Smooth muscle cell (in vitro differentiated cells): ENCODE results near the gene DEPDC5. TPM values are rescaled to one million over a fixed set of nuclear protein-coding genes. Genes with fewer than 3 reads are reported as not detected.
A peak's percentile ranks its signal among the peaks of the same experiment; 100 is the strongest.

Source experiments
- DNase-seq: peaks from one replicate; lab custom pipeline; 2025; ENCODE audit not compliant: unreplicated experiment; lab: John Stamatoyannopoulos, UW
- H2AFZ ChIP-seq: fragments of 200-600 bp; sonication (generic); 2 replicates; pipeline ENCODE4 v1.6.0; 2016; ENCODE audit warnings: antibody characterized with exemption, low read depth, mild to moderate bottlenecking
- H3F3A ChIP-seq: fragments of 200-600 bp; sonication (generic); 2 replicates; pipeline ENCODE4 v1.6.0; 2017; ENCODE audit warnings: antibody characterized with exemption, low read depth
- H3K27ac ChIP-seq: fragments of 200-600 bp; sonication (generic); 2 replicates; pipeline ENCODE4 v1.5.1; 2016; ENCODE audit warnings: low read depth, mild to moderate bottlenecking
- H3K27me3 ChIP-seq: fragments of 200-600 bp; sonication (generic); 2 replicates; pipeline ENCODE4 v1.6.1; 2016; ENCODE audit warnings: low read depth, mild to moderate bottlenecking
- H3K36me3 ChIP-seq: fragments of 200-600 bp; sonication (generic); 2 replicates; pipeline ENCODE4 v1.5.1; 2016; ENCODE audit warnings: low read depth
- H3K4me1 ChIP-seq: fragments of 200-600 bp; sonication (generic); 2 replicates; pipeline ENCODE4 v1.5.1; 2016; ENCODE audit warnings: low read depth
- H3K4me2 ChIP-seq: fragments of 200-600 bp; sonication (generic); 2 replicates; pipeline ENCODE4 v1.6.0; 2016; ENCODE audit warnings: mild to moderate bottlenecking
- H3K4me3 ChIP-seq: fragments of 200-600 bp; sonication (generic); 2 replicates; pipeline ENCODE4 v1.5.1; 2016; ENCODE audit warnings: mild to moderate bottlenecking
- H3K79me2 ChIP-seq: fragments of 200-600 bp; sonication (generic); 2 replicates; pipeline ENCODE4 v1.6.0; 2016; ENCODE audit warnings: low read depth, mild to moderate bottlenecking
- H3K9ac ChIP-seq: fragments of 200-600 bp; sonication (generic); 2 replicates; pipeline ENCODE4 v1.6.0; 2016; ENCODE audit warnings: low read depth
- H3K9me3 ChIP-seq: fragments of 200-600 bp; sonication (generic); replicated peaks from 2 replicates; pipeline ENCODE4 v1.5.1; 2016; ENCODE audit warnings: low read depth
- H4K20me1 ChIP-seq: fragments of 200-600 bp; sonication (generic); 2 replicates; pipeline ENCODE4 v1.6.0; 2016; ENCODE audit warnings: low read depth
- WGBS: methylation state at CpG from one replicate; pipeline ENCODE4 v1.1.7; 2016; ENCODE audit warnings: low lambda C conversion rate; 5-methylcytosine and 5-hydroxymethylcytosine counted together
- polyA plus RNA-seq: library from polyadenylated mRNA; unstranded; fragments of >200 nt; fragmentation: Nextera tagmentation; extraction: Ambion mirVana; gene quantifications from 2 replicates; pipeline ENCODE4 v1.2.1, GENCODE V29; 2016
- total RNA-seq: library from RNA; depleted of rRNA; stranded (reverse); fragments of >200 nt; gene quantifications from 2 replicates; pipeline ENCODE4 v1.2.3, GENCODE V29; 2014
- TF ChIP-seq, protein P1 (sequence below): fragments of 200-600 bp; sonication (generic); IDR thresholded peaks from 2 replicates; pipeline ENCODE4 v1.5.1; 2017; ENCODE audit warnings: borderline replicate concordance, mild to moderate bottlenecking, antibody characterized with exemption; ENCODE audit not compliant: insufficient read depth, poor library complexity, severe bottlenecking

The DEPDC5 gene
- total and polyA plus RNA-seq, 2 experiments from 2014 or later: 8.5 to 11.6 TPM

DNA sequence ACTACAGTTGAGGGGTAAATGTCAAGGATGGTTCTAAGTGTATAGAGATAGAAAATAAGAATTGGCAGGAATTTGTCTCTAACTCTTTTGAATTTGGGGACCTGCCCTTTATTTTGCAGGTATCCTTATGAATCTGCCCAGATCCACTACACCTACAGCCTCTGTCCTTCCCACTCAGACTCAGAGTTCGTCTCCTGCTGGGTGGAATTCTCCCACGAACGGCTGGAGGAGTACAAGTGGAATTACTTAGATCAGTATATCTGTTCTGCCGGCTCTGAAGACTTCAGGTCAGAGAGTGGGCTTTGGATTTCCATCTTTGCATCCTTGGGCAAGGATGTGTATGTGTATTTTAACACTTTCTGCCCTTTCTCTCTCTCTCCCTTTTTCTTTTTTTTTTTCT is 89.7 kb downstream of the DEPDC5 start:
- 100% methylated on average over 4 of the region's 4 CpGs for WGBS
- H3K79me2 ChIP-seq: no peaks in the 10 kb centered on the region
- no peaks in the 10 kb centered on the region for H3K4me1 ChIP-seq
- no peaks in the 10 kb centered on the region for H3F3A ChIP-seq
- H4K20me1 ChIP-seq: no peaks in the 10 kb centered on the region
- no peak overlapping the region for H3K9ac ChIP-seq
- no peak overlapping the region for H3K4me3 ChIP-seq
- DNase-seq: no peak
- H3K9me3 ChIP-seq: no peaks in the 10 kb centered on the region
- H2AFZ ChIP-seq: no peak overlapping the region
- H3K27ac ChIP-seq: no peak overlapping the region
- no peak overlapping the region for H3K4me2 ChIP-seq
- H3K27me3 ChIP-seq: no peaks in the 10 kb centered on the region
- TF ChIP-seq, protein P1, sequence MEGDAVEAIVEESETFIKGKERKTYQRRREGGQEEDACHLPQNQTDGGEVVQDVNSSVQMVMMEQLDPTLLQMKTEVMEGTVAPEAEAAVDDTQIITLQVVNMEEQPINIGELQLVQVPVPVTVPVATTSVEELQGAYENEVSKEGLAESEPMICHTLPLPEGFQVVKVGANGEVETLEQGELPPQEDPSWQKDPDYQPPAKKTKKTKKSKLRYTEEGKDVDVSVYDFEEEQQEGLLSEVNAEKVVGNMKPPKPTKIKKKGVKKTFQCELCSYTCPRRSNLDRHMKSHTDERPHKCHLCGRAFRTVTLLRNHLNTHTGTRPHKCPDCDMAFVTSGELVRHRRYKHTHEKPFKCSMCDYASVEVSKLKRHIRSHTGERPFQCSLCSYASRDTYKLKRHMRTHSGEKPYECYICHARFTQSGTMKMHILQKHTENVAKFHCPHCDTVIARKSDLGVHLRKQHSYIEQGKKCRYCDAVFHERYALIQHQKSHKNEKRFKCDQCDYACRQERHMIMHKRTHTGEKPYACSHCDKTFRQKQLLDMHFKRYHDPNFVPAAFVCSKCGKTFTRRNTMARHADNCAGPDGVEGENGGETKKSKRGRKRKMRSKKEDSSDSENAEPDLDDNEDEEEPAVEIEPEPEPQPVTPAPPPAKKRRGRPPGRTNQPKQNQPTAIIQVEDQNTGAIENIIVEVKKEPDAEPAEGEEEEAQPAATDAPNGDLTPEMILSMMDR: no peak
- peaks cover 7% of the 10 kb centered on the region for H3K36me3 ChIP-seq

DNA sequence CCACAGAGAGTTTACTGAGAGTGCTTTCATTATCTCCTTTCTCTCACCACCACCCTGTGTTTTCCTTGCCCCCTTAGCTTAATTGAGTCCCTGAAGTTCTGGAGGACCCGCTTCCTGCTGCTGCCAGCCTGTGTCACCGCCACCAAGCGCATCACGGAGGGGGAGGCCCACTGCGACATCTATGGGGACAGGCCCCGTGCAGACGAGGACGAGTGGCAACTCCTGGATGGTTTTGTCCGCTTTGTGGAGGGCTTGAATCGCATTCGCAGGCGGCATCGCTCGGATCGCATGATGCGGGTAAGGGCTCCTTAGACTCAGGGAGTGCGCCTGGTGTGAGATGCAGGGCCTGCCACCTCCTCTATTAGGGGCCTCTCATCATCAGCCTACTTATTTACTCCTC is 91.1 kb downstream of the DEPDC5 start:
- no peak overlapping the region for H3K9ac ChIP-seq
- TF ChIP-seq, protein P1: no peak
- H3K4me1 ChIP-seq: no peaks in the 10 kb centered on the region
- no peak overlapping the region for H2AFZ ChIP-seq
- no peaks in the 10 kb centered on the region for H3K79me2 ChIP-seq
- peaks cover 11% of the 10 kb centered on the region for H3K36me3 ChIP-seq
- no peak overlapping the region for H3K4me3 ChIP-seq
- no peaks in the 10 kb centered on the region for H3K9me3 ChIP-seq
- WGBS: 98% methylated on average over 17 of the region's 17 CpGs
- H3K27me3 ChIP-seq: no peaks in the 10 kb centered on the region
- DNase-seq: no peak
- H3K4me2 ChIP-seq: no peak overlapping the region
- no peaks in the 10 kb centered on the region for H4K20me1 ChIP-seq
- H3F3A ChIP-seq: no peaks in the 10 kb centered on the region
- no peak overlapping the region for H3K27ac ChIP-seq

DNA sequence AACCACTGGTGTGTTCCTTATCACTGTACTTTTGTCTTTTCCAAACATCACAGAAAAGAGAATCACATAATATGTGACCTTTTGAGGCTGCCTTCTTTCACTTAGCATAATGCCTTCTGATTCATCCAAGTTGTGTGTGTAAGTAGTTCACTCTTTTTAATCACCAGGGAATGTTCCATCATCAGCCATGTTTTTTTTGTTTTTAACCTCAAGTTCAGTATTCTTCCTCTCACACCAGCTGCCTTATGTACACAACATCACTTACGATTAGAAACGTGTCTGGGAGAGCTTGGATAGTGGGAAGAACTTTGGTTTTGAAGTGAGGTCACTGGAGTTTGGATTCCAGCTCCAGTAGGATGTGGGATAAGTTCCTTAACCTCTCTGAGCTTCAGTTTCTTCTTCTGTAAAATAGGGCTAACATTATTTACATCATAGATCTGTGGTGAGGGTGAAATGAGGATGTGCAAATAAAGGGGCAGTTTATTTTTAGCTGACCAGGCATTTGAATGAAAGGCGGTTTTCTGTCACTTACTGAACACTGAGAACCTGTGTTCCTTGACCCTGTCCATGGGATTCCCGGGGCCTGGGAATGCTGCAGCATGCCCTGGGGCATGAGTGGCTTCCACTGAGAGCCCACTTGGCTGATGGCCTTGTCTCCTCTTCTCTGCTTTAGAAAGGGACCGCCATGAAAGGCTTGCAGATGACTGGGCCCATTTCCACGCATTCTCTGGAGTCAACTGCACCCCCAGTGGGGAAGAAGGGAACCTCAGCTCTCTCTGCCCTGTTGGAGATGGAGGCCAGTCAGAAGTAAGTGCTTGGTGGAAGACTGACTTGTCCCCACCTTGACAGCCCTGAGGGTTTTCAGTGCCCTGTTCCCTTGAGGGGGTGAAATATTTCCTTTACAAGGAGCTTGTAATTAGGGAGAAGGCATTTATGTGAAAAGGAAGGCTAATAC is 92.6 kb downstream of the DEPDC5 start:
- no peaks in the 10 kb centered on the region for H3K9me3 ChIP-seq
- H4K20me1 ChIP-seq: no peaks in the 10 kb centered on the region
- H3K79me2 ChIP-seq: no peaks in the 10 kb centered on the region
- no peaks in the 10 kb centered on the region for H3K4me1 ChIP-seq
- no peak overlapping the region for H3K27ac ChIP-seq
- TF ChIP-seq, protein P1: peak; percentile 16
- no peaks in the 10 kb centered on the region for H3F3A ChIP-seq
- H3K4me2 ChIP-seq: no peak overlapping the region
- no peaks in the 10 kb centered on the region for H3K27me3 ChIP-seq
- no peak overlapping the region for H3K9ac ChIP-seq
- no peak overlapping the region for H3K4me3 ChIP-seq
- DNase-seq: no peak
- no peak overlapping the region for H2AFZ ChIP-seq
- 83% methylated on average over 6 of the region's 6 CpGs for WGBS
- H3K36me3 ChIP-seq: peaks cover 11% of the 10 kb centered on the region
